ENCODE results near the gene PLD3. TPM values are rescaled to one million over a fixed set of nuclear protein-coding genes. Genes with fewer than 3 reads are reported as not detected.

The PLD3 gene
- total RNA-seq, 2 donors from 2014 or later = 386 to 531 TPM

DNA sequence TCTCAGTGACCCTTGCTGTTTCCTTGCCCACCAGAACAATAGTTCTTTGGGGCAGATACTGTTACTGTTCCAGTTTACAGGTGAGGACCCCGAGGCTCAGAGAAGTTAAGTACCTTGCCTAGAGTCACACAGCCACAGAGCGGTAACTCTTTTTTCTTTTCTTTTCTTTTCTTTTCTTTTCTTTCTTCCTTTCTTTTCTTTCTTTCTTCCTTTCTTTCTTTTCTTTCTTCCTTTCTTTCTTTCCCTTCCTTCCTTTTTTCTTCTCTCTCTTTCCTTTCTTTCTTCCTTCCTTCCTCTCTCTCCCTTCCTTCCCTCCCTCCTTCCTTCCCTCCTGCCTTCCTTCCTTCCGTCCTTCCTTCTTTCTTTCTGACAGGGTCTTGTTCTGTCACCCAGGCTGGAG is 69.5 kb downstream of the PLD3 start:
- Histone ChIP-seq H3K4me1 (ENCODE audit: control insufficient read depth in 1 of 2, low read depth in 2 of 2) (peaks cover 8 to 18% of the 10 kb centered on the region in 2 donors), H3K9me3 (no peaks in the 10 kb centered on the region), H3K27me3 (replicated peaks; ENCODE audit: insufficient read depth) (no peaks in the 10 kb centered on the region), H3K27ac (no peak overlapping the region), H3K4me3 (no peak overlapping the region), H3K36me3 (peaks cover 7% of the 10 kb centered on the region)
- TF ChIP-seq, protein P1, sequence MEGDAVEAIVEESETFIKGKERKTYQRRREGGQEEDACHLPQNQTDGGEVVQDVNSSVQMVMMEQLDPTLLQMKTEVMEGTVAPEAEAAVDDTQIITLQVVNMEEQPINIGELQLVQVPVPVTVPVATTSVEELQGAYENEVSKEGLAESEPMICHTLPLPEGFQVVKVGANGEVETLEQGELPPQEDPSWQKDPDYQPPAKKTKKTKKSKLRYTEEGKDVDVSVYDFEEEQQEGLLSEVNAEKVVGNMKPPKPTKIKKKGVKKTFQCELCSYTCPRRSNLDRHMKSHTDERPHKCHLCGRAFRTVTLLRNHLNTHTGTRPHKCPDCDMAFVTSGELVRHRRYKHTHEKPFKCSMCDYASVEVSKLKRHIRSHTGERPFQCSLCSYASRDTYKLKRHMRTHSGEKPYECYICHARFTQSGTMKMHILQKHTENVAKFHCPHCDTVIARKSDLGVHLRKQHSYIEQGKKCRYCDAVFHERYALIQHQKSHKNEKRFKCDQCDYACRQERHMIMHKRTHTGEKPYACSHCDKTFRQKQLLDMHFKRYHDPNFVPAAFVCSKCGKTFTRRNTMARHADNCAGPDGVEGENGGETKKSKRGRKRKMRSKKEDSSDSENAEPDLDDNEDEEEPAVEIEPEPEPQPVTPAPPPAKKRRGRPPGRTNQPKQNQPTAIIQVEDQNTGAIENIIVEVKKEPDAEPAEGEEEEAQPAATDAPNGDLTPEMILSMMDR (IDR thresholded peaks at IDR 0.05) = no peak
- no peak for ATAC-seq (ENCODE audit: insufficient number of reproducible peaks, low FRiP score, low read depth)
- DNase-seq (ENCODE audit: low spot score) = no peak

GRCh38 chr19:40419066-40419612 is 70.6 kb downstream of the PLD3 start:
- TF ChIP-seq, protein P1 (IDR thresholded peaks at IDR 0.05) = no peak
- H3K27me3 ChIP-seq (replicated peaks; ENCODE audit: insufficient read depth) = no peaks in the 10 kb centered on the region
- peaks cover 14 to 29% of the 10 kb centered on the region in 2 donors for H3K4me1 ChIP-seq (ENCODE audit: control insufficient read depth in 1 of 2, low read depth in 2 of 2)
- no peak for DNase-seq (ENCODE audit: low spot score)
- no peaks in the 10 kb centered on the region for H3K9me3 ChIP-seq
- no peak overlapping the region for H3K4me3 ChIP-seq
- ATAC-seq (ENCODE audit: insufficient number of reproducible peaks, low FRiP score, low read depth) = no peak
- H3K36me3 ChIP-seq = peaks cover 11% of the 10 kb centered on the region
- H3K27ac ChIP-seq = no peak overlapping the region

DNA sequence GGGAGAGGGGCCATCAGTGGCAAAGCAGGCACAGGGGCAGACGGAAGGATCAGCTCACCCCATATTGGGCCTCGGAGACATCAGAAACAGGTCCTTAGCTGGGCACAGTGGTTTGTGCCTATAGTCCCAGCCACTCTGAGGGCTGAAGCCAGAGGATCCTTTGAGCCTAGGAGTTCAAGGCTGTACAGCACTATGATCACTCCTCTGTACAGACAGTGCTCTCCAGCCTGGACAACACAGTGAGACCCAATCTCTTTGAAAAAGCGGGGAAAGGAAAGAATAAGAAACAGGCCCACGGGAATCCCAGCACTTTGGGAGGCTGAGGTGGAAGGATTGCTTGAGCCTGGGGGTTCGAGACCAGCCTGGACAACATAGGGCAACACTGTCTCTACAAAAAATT is 71.3 kb downstream of the PLD3 start:
- DNase-seq (ENCODE audit: low spot score) (no peak), ATAC-seq (ENCODE audit: insufficient number of reproducible peaks, low FRiP score, low read depth) (no peak)
- no peaks in the 10 kb centered on the region for H3K9me3 ChIP-seq
- no peak overlapping the region for H3K4me3 ChIP-seq
- peaks cover 11% of the 10 kb centered on the region for H3K36me3 ChIP-seq
- no peaks in the 10 kb centered on the region for H3K27me3 ChIP-seq (replicated peaks; ENCODE audit: insufficient read depth)
- H3K4me1 ChIP-seq (ENCODE audit: control insufficient read depth in 1 of 2, low read depth in 2 of 2) = peaks cover 19 to 29% of the 10 kb centered on the region in 2 donors
- TF ChIP-seq, protein P1 (IDR thresholded peaks at IDR 0.05) = no peak
- H3K27ac ChIP-seq = no peak overlapping the region

- peaks cover 11% of the 10 kb centered on the region for H3K36me3 ChIP-seq
- H3K9me3 ChIP-seq = no peaks in the 10 kb centered on the region
- TF ChIP-seq, protein P1 (IDR thresholded peaks at IDR 0.05) = no peak
- DNase-seq (ENCODE audit: low spot score) = no peak
- no peak for ATAC-seq (ENCODE audit: insufficient number of reproducible peaks, low FRiP score, low read depth)
- H3K4me3 ChIP-seq = peak overlapping the region; percentile 80
- no peaks in the 10 kb centered on the region for H3K27me3 ChIP-seq (replicated peaks; ENCODE audit: insufficient read depth)
- peak overlapping the region; percentile 99 for H3K27ac ChIP-seq
- H3K4me1 ChIP-seq (ENCODE audit: control insufficient read depth in 1 of 2, low read depth in 2 of 2) = peaks cover 19 to 29% of the 10 kb centered on the region in 2 donors
These were observed 71.9 kb downstream of the PLD3 start for GRCh38 chr19:40420451-40420765.

DNA sequence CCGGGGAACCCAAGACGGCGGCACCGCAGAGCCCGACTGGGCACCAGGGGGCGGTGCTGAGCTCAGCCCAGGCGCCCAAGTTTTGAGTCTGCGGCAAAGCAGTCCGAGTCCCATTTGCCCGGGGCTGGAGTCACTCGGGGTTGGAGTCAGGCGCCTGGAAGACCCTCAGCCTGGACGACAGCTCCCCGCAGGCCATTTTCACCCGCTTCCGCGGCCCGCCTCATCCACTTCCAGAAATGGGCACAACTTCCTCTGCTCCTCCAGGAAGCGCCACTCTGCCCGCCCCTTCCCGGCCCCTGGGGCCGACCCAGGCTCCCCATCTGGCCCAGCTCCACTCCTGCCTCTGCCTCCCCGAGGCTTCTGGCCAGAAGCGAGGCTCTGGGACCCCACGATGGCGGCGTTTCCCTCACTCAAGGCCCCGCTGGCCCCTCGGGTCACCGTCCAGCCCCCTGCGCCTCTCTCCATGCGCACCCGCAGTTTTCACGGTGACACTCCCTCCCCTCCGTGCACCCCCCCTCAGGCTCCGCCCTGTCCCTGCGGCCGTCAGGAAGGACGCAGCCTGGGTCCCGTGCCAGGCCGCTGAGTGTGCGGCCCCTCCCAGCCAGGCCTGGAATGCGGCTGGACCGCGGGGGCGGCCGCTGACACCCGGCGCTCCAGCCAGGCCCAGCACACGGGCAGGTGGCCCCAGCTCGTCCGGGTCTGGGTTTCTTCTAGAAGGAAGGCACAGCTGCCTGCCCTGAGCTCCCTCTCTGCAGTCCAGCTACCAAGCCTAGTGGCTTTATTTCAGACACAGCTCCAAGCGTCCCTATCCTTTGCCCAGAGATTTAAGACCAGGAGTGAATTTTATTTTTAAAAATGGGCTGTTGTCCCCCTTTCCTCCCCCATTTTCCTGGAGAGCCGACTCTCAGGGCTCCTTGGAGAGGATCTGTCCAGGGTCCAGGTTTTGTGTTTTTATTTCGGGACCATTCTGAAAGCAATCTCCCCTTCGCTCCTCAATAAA is 72.6 kb downstream of the PLD3 start:
- peak; percentile 76 for DNase-seq (ENCODE audit: low spot score)
- H3K4me1 ChIP-seq (ENCODE audit: control insufficient read depth in 1 of 2, low read depth in 2 of 2) = peaks cover 19 to 29% of the 10 kb centered on the region in 2 donors
- peaks cover 11% of the 10 kb centered on the region for H3K36me3 ChIP-seq
- TF ChIP-seq, protein P1 (IDR thresholded peaks at IDR 0.05) = peak; percentile 87
- peak overlapping the region; percentile 99 for H3K27ac ChIP-seq
- no peaks in the 10 kb centered on the region for H3K27me3 ChIP-seq (replicated peaks; ENCODE audit: insufficient read depth)
- ATAC-seq (ENCODE audit: insufficient number of reproducible peaks, low FRiP score, low read depth) = peak; percentile 70
- H3K9me3 ChIP-seq = no peaks in the 10 kb centered on the region
- peak overlapping the region; percentile 80 for H3K4me3 ChIP-seq

Measured in thoracic aorta (tissue), 2 donors.